ENCODE data around the gene HCN2.

DNA sequence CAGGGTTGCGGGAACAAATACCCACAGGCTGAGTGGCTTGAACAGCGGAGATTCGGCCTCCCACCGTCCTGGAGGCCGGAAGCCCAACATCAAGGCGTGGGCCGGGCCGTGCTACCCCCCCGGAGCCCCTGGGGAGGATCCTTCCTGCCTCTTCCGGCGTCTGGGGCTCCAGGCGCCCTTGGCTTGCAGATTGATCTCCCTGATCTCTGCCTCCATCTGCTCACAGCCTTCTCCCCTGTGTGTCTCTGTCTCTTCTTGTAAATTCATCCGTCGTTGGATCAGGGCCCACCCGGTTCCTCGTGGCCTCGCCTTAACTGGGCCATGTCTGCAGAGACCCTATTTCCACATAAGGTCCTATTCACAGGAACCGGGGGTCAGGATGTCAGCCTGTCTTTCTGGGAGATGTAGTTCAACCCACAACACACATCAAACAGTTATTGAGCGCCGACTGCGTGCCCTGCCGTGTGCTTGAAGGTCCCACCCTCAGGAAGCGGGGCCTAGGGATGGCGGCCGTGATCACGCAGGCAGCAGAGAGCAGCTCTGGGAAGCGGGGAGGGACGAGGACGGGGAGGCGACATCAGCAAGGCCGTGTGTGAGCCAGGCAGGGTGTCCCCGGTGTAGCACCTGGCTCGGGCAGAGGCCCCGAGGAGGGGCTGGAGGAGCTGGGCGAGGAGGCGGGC lies 21.3 kb downstream of the HCN2 start:
- TF ChIP-seq, protein P1, sequence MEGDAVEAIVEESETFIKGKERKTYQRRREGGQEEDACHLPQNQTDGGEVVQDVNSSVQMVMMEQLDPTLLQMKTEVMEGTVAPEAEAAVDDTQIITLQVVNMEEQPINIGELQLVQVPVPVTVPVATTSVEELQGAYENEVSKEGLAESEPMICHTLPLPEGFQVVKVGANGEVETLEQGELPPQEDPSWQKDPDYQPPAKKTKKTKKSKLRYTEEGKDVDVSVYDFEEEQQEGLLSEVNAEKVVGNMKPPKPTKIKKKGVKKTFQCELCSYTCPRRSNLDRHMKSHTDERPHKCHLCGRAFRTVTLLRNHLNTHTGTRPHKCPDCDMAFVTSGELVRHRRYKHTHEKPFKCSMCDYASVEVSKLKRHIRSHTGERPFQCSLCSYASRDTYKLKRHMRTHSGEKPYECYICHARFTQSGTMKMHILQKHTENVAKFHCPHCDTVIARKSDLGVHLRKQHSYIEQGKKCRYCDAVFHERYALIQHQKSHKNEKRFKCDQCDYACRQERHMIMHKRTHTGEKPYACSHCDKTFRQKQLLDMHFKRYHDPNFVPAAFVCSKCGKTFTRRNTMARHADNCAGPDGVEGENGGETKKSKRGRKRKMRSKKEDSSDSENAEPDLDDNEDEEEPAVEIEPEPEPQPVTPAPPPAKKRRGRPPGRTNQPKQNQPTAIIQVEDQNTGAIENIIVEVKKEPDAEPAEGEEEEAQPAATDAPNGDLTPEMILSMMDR (conservative IDR thresholded peaks at IDR 0.05; ENCODE audit: low read depth, low read length): no peak
- TF ChIP-seq EZH2 (IDR thresholded peaks at IDR 0.05; ENCODE audit: borderline replicate concordance, low read depth, low read length, poor library complexity, severe bottlenecking): no peak

All from A673 (cell line).